NT2/D1 (cell line): ENCODE data around the gene GPR21.

Experiments used
- SUZ12 ChIP-seq: IDR thresholded peaks from 2 replicates; pipeline ENCODE4 v1.6.1; 2011; ENCODE audit not compliant: insufficient read length, insufficient read depth; ENCODE audit errors: extremely low read depth
- YY1 ChIP-seq: IDR thresholded peaks from 2 replicates; pipeline ENCODE4 v1.6.1; 2011; ENCODE audit not compliant: insufficient read length, insufficient read depth
- ZNF274 ChIP-seq: IDR thresholded peaks from 2 replicates; pipeline ENCODE4 v1.6.1; 2011; ENCODE audit warnings: mild to moderate bottlenecking, low read depth, low read length

- TF ChIP-seq ZNF274 (no peak), YY1 (no peak), SUZ12 (no peak)
Measured at GRCh38 chr9:123028136-123028535, 5.3 kb upstream of the GPR21 start.
